Measurements from ENCODE around the gene ZNF423.

ZNF423 gene

GRCh38 chr16:49467540-49468372 is 388.2 kb downstream of the ZNF423 start:
- no peak for DNase-seq (ENCODE audit: extremely low read depth in 1 of 2, low read depth in 1 of 2)

DNA sequence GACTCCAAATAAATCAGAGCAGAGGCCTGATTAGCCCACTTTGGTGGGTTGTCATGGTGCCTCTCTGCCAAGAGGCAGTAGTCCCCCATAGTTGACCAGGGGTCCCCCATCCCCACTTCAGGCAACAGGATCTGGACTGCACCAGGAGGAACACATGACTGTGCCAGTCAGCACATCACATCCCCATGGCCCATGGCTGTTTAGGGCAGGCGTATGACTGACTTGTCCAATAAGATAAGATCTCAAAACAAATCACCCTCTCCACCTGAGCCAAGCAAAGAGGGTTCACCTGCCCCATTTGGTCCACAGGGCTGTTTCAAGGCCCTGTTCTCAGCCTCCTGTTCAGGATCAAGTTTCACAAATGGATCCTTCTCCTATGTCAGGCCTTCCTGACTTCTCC is 389.0 kb downstream of the ZNF423 start:
- DNase-seq (ENCODE audit: extremely low read depth in 1 of 2, low read depth in 1 of 2): no peak

- DNase-seq (ENCODE audit: extremely low read depth in 1 of 2, low read depth in 1 of 2): no peak
Measured at GRCh38 chr16:49466529-49466831, 389.4 kb downstream of the ZNF423 start.

GRCh38 chr16:49465661-49466528 is 390.0 kb downstream of the ZNF423 start:
- no peak for DNase-seq (ENCODE audit: extremely low read depth in 1 of 2, low read depth in 1 of 2)

- DNase-seq (ENCODE audit: extremely low read depth in 1 of 2, low read depth in 1 of 2): no peak
Measured at GRCh38 chr16:49464877-49465504, 390.9 kb downstream of the ZNF423 start.

DNA sequence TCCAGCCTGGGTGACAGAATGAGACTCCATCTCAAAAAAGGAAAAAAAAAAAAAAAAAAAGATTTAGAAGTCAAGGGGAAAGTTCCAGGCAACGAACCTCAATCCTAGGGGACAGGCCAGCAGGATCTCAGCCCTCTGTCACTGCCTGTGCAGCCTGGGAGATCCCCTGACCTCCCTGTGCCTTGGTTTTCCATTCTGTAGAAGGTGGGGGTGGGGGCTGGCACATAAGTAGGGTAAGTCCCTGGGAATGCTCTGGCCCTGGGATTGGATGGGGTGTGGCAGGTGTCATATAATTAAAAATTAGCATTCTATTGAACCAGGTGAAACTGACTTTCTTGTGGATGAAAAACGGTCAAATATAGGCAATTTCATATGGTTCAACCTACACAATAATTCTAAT is 391.8 kb downstream of the ZNF423 start:
- DNase-seq (ENCODE audit: extremely low read depth in 1 of 2, low read depth in 1 of 2): no peak

DNA sequence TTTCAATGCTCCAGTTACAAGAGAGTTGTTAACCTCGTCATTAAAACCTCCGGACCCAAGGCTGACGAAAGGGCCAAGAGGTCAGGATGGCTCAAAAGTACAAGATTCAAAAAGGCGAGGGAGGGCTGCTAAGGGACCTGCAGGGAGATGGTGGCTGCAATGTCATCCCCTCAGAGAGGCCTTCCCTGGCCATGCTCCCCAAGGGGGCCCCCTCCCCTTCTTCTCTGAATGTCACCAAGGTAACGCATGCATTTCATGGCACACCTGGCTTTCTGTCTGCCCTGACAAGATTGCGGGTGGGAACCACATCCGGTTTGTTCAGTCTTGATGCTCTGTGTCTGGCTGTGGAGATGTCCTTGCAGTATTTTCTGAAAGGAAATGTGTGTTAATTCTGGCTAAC is 392.4 kb downstream of the ZNF423 start:
- DNase-seq (ENCODE audit: extremely low read depth in 1 of 2, low read depth in 1 of 2): peak; percentile 20 to 44

- no peak for DNase-seq (ENCODE audit: extremely low read depth in 1 of 2, low read depth in 1 of 2)
Measured at GRCh38 chr16:49462989-49463371, 392.9 kb downstream of the ZNF423 start.

DNA sequence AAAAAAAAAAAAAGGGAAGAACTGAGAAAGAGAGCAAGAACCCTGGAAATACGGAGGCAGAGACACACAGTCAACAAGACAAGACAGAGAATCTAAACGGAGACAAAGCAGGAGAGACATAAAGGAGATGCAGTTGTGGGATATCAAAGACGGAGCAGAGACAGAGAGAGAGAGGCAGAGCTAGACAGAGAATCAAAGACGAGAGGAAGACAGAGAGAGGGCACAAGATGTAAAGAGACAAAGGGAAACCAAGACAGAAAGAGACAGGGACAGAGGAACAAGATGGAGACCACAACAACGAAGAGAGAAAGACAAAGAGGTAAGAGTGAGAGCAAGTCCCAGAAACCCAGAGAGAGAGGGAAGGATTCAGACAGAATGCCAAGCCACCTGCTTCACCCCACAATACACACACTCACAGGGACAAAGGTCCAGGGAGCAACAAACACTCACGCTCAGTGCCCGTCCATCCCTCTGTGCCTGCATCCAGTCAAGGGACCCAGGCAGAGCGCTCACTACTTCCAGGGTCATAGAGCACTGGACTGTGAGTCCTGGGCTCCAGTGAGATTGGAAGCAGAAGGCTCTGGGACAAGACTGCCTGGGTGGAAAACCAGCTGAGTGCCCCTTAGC is 393.4 kb downstream of the ZNF423 start:
- no peak for DNase-seq (ENCODE audit: extremely low read depth in 1 of 2, low read depth in 1 of 2)

- DNase-seq (ENCODE audit: extremely low read depth in 1 of 2, low read depth in 1 of 2): no peak
Measured at GRCh38 chr16:49461517-49461951, 394.4 kb downstream of the ZNF423 start.

- no peak for DNase-seq (ENCODE audit: extremely low read depth in 1 of 2, low read depth in 1 of 2)
Measured at GRCh38 chr16:49460786-49461470, 395.0 kb downstream of the ZNF423 start.

GRCh38 chr16:49459953-49460735 is 395.8 kb downstream of the ZNF423 start:
- DNase-seq (ENCODE audit: extremely low read depth in 1 of 2, low read depth in 1 of 2): no peak

DNA sequence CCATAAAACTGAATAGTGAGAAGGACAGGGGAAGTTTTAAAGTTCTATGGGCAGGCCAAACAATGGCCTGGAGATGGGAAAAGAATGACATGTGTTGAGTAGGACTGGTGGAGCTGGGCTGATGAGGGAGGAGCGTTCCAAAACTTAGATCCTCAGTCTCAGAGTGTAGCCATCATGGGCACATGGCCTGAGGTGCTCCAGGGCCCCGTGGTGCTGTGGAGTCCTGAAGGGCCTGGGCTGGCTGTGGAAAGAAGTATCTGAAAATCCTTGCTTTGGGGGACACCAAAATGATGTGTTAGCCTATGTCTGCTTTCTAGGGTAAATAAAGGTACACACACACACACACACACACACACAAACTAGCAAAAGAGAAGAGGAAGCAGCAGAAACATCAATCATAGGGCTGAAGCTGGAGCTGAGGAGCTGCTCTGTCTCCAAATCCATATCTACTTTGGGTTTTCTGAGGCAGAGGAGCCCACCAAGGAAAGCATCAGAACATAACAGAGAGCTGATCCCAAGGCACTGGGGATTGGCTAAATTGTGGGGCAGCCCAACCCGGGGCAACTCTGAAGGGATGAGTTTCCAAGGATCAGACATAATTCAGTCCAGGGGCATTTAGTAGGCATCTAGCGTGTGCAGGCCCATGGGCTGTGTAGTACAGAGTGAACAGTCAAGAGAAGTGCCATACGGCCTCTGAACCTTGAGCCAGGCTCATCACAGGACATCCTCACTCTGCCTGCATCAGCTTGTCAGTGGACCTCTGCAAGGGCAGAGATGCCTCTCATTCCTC is 397.1 kb downstream of the ZNF423 start:
- no peak for DNase-seq (ENCODE audit: extremely low read depth in 1 of 2, low read depth in 1 of 2)

- DNase-seq (ENCODE audit: extremely low read depth in 1 of 2, low read depth in 1 of 2): no peak
Measured at GRCh38 chr16:49458243-49458642, 397.7 kb downstream of the ZNF423 start.

DNA sequence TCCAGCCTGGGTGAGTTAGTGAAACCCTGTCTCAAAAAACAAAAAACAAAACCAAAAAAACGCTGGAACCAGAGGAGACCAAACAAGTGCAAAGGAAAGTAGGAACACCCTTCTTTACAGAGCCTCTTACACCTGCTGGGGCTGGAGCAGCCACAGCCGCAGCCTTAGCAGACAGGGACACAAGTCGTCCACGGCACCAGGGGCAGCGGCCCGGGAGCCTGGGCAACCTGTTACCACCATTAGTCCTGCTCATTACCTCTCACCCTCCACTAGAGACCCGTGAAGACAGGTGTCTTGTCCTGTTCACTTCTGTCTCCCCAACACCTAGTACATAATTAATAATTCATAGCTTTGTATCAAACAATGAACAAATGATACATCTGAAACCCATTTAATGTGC is 398.7 kb downstream of the ZNF423 start:
- no peak for DNase-seq (ENCODE audit: extremely low read depth in 1 of 2, low read depth in 1 of 2)

GRCh38 chr16:49456763-49457162 is 399.1 kb downstream of the ZNF423 start:
- DNase-seq (ENCODE audit: extremely low read depth in 1 of 2, low read depth in 1 of 2): no peak

- DNase-seq (ENCODE audit: extremely low read depth in 1 of 2, low read depth in 1 of 2): no peak
Measured at GRCh38 chr16:49455991-49456745, 399.7 kb downstream of the ZNF423 start.
